GM19455 (cell line): ENCODE results near the gene MRPL21.
"Not testable (repeated sequence)": the region's sequence is repeated elsewhere in the genome, so short reads cannot be mapped to it uniquely, and the experiment has no call there.

ENCODE experiments used
- ATAC-seq: cut with Tn5 transposase; IDR thresholded peaks from one replicate; pipeline ENCODE4 v1.9.1; 2021; ENCODE audit not compliant: unreplicated experiment

The MRPL21 gene

GRCh38 chr11:68872216-68873003 lies 31.2 kb downstream of the MRPL21 start:
- ATAC-seq = no peak

- ATAC-seq = no peak
These were observed 33.2 kb downstream of the MRPL21 start for GRCh38 chr11:68870470-68870869.

GRCh38 chr11:68868221-68868835 lies 35.3 kb downstream of the MRPL21 start:
- ATAC-seq = no peak

- ATAC-seq = no peak
These were observed 36.6 kb downstream of the MRPL21 start for GRCh38 chr11:68867066-68867465.

GRCh38 chr11:68865241-68865640 lies 38.4 kb downstream of the MRPL21 start:
- no peak for ATAC-seq

GRCh38 chr11:68863553-68864265 lies 39.9 kb downstream of the MRPL21 start:
- no peak for ATAC-seq

GRCh38 chr11:68862421-68862820 lies 41.2 kb downstream of the MRPL21 start:
- ATAC-seq = no peak

GRCh38 chr11:68859123-68859522 lies 44.5 kb downstream of the MRPL21 start:
- no peak for ATAC-seq

GRCh38 chr11:68857037-68857586 lies 46.5 kb downstream of the MRPL21 start:
- no peak for ATAC-seq

- ATAC-seq = not testable (repeated sequence)
These were observed 47.1 kb downstream of the MRPL21 start for GRCh38 chr11:68856425-68857030.

- ATAC-seq = no peak
These were observed 48.2 kb downstream of the MRPL21 start for GRCh38 chr11:68855205-68855981.

- ATAC-seq = no peak
These were observed 49.2 kb downstream of the MRPL21 start for GRCh38 chr11:68854273-68854958.

GRCh38 chr11:68852628-68853027 lies 51.0 kb downstream of the MRPL21 start:
- no peak for ATAC-seq

- no peak for ATAC-seq
These were observed 55.2 kb downstream of the MRPL21 start for GRCh38 chr11:68848429-68848828.

- no peak for ATAC-seq
These were observed 56.2 kb downstream of the MRPL21 start for GRCh38 chr11:68847395-68847794.

GRCh38 chr11:68845351-68846002 lies 58.2 kb downstream of the MRPL21 start:
- ATAC-seq = no peak

- no peak for ATAC-seq
These were observed 58.8 kb downstream of the MRPL21 start for GRCh38 chr11:68844801-68845200.

- no peak for ATAC-seq
These were observed 59.3 kb downstream of the MRPL21 start for GRCh38 chr11:68844376-68844775.

- peak; percentile 38 for ATAC-seq
These were observed 59.8 kb downstream of the MRPL21 start for GRCh38 chr11:68843703-68844312.
